Stimulated activated CD4-positive, alpha-beta T cell treated with anti-CD3 and anti-CD28 coated beads, TNF-alpha, amount 100 ng/mL, for 48 hours (primary cell): ENCODE data around the gene RANBP9.

Experiments used
- DNase-seq, 3 donors: peaks; one replicate each; pipeline ENCODE4 v3.0.0-alpha.2; 2020; ENCODE audit warnings: low read depth in 3 of 3

Gene RANBP9

DNA sequence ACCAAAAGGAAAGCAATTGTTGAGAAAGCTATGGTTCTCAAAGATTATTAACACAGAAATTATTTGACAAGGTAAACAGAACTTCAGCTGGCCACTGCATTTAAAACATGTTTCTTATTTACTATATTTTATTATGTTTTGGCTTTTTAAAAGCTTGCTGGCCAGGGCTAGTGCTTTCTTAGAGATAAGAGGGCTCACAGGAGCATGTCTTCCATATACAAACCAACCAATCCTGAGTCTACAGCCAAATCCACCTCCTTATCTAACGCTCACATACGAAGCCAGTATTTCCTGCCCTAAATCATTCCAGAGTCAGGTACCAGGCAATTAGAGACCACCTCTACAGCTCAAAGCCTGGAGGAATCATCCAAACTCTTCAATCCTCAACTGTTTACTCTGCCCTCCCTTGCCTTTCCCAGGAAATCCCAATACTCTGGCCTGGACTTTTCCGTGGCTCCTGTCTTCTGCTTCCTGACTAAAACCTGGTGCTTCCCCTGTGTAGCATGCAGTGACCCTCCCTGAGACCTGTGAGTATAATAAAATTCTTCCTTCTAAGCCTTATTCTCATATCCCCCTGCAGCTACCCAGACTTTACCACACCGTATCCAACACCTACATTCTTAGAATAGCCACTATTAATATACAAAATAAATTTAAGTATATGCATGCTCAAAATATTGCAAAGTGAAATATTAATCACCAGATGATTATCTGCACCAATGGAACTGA lies 33.2 kb downstream of the RANBP9 start:
- no peak for DNase-seq

GRCh38 chr6:13677878-13678254 lies 33.8 kb downstream of the RANBP9 start:
- DNase-seq, result no peak

DNA sequence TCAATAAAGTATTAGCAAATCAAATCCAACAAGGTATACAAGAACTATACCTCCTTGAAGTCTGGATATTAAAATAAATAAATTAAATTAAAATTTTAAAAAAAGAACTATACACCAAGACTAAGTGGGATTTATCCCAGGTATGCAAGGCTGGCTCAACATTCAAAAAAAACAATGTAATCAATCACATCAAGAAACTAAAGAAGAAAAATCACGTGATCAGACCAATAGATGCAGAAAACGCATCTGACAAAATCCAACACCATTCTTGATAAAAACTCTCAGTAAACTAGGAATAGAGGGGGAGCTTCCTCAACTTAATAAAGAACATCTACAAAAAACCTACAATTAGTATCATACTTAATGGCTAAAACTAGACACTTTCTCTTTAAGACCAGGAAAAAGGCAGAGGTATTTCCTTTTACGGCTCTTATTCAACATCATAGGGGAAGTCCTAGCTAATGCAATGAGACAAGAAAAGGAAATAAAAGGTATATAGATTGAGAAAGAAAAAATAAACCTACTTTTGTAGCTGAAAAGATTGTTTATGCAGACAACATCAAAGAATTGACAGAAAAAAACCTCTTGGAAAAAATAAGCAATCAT lies 35.0 kb downstream of the RANBP9 start:
- DNase-seq, result no peak

DNA sequence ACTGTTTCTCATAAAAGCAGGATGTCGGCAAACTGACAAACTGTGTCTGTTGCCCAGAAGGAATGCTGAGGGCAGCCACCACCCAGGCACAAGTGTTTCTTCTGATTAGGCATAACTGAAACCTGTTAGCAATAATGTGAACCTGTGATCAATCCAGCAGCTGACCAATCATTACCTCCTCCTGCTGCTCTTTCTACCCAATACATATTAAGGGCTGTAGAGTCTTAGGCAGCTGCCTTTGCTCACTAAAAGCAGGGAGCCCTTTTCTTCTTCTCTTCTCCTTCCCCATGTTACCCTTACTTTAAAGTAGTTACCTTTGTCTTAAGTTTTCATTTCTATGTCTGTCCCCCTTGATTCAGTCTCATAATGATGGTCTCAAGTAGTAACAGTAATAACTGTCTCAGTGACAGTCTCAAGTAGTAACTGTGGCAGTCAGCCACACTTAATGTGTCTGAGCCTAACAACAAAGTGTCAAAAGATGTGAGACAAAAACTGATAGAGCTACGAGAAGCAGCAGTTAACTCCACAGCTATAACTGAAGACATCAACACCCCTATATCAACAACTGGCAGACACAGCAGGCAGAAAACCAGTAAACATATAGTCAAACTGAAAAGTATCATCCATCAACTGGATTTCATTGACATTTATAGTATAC lies 37.0 kb downstream of the RANBP9 start:
- DNase-seq, result no peak

DNA sequence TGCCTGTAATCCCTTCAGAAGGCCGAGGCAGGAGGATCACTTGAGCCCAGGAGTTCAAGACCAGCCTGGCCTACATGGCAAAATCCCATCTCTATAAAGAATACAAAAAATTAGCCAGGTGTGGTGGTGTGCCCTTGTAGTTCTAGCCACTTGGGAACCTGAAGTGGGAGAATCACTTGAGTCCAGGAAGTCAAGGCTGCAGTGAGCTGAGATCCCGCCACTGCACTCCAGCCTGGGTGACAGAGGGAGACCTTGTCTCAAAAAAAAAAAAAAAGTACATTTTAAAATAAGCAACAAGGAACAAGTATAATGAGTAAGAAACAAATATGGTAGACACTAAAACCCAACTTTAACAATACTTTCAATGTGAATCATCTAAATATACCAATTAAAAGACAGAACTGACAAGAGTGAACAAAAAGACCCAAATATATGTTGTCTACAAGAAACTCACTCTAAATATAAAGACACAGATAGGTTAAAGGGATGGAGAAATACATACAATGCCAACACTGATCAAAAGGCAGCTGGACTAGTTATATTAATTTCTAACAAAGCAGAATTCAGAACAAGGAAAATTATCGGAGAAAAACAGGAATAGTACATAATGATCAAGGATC lies 37.7 kb downstream of the RANBP9 start:
- DNase-seq, result no peak

- DNase-seq, result no peak
These were observed 38.3 kb downstream of the RANBP9 start for GRCh38 chr6:13673368-13673767.

GRCh38 chr6:13672904-13673303 lies 38.7 kb downstream of the RANBP9 start:
- no peak for DNase-seq

DNA sequence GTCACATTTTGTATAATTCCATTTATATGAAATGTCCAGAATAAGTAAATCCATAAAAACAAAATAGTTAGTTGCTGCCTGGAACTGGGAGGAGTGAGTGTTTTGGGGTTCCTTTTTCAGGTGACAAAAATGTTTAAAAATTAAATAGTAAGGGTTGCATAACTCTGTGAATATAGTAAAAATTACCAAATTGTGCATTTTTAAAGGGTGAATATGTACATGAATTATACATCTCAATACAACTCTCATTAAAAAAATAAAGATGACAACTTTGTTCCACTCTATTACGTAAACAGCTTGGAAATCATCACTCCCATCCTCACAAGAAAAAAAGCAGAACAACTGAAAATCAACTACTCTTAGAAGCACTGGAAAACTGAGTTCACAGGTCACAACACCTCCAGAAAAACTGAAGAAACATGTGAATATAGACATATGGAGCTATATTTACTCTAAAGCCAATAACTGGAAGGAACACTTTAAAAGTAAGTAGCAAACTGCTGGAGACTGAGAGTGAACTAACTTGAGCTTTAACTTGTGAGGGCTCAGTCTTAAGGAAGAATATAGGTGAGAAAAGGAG lies 40.0 kb downstream of the RANBP9 start:
- no peak for DNase-seq

DNA sequence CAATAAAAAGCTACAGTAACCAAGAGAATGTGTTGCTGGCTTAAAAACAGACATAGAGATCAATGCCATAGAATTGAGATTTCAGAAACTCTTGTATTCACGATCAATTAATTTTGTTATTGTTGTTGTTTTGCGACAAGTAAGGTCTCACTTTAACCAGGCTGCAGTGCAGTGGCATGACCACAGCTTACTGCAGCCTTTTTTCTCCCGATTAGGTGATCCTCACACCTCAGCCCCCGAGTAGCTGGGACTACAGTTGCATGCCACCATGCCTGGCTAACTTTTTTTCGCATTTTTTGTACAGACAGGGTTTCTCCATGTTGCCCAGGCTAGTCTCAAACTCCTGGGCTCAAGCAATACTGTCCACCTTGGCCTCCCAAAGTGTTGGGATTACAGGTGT lies 42.2 kb downstream of the RANBP9 start:
- DNase-seq, result no peak

GRCh38 chr6:13668291-13668928 lies 43.2 kb downstream of the RANBP9 start:
- no peak for DNase-seq

GRCh38 chr6:13667655-13668054 lies 44.0 kb downstream of the RANBP9 start:
- no peak for DNase-seq

- no peak for DNase-seq
These were observed 45.2 kb downstream of the RANBP9 start for GRCh38 chr6:13666194-13667105.

DNA sequence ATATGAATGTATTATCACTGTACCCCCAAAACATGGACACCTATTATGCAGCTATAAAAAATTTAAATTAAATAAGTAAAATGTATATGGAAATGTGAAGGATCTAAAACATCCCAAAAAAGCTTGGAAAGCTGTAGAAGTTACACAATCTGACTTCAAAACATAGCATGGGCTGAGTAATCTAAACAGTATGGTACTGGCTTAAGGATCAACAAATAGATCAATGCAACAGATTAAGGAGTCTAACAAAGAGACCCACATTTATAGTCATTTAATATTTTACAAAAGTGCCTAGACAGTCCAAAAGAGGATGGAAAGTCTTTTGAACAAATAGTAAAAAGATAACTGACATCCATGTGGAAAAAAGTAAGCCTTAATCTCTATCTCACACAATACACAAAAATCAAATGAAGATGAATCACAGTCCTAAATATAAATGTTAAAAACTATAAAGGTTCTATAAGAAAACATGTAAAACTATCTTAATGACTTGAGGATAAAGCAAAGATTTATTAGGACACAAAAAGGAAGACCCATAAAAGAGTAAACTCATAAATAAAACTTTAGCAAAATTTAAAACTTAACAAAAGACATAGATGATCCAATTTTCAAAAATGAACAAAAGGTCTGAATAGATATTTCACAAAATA lies 46.8 kb downstream of the RANBP9 start:
- no peak for DNase-seq

GRCh38 chr6:13663986-13664385 lies 47.6 kb downstream of the RANBP9 start:
- no peak for DNase-seq

- DNase-seq, result no peak
These were observed 48.8 kb downstream of the RANBP9 start for GRCh38 chr6:13662651-13663334.

GRCh38 chr6:13661647-13662046 lies 50.0 kb downstream of the RANBP9 start:
- no peak for DNase-seq

GRCh38 chr6:13660893-13661292 lies 50.7 kb downstream of the RANBP9 start:
- no peak for DNase-seq

DNA sequence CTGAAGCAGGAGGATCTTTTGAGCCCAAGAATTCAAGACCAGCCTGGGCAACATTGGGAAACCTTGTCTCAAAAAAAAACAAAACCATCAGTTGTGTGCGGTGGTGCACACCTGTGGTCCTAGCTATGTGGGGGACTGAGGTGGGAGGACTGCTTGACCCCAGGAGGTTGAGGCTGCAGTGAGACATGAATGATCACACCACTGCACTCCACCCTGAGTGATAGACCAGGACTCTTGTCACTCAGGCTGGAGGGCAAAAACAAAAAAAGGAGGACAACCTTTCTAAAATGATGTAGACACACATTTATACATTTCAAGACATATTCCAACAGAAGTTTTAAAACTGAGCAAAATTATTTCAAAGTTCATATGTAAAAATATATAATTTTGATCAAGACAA lies 51.4 kb downstream of the RANBP9 start:
- DNase-seq, result no peak

DNA sequence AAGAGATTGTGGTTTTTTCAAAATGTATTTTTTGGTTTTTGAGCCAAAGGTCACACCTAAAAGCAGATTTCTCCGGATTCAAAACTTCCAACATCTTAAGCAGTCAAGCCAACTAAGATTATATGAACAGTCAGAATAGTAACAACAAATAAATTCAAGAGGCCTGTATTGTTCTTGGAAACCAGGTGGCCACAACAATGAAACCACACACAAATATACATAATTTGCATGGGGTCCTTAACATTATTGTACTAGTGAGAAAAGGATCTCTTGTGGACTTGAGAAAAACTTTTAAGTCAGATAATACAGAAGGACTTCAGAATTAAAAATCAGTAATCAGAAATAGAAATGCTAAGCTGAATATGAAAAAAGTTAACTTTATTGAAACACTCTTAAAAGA lies 55.9 kb downstream of the RANBP9 start:
- DNase-seq, result no peak

DNA sequence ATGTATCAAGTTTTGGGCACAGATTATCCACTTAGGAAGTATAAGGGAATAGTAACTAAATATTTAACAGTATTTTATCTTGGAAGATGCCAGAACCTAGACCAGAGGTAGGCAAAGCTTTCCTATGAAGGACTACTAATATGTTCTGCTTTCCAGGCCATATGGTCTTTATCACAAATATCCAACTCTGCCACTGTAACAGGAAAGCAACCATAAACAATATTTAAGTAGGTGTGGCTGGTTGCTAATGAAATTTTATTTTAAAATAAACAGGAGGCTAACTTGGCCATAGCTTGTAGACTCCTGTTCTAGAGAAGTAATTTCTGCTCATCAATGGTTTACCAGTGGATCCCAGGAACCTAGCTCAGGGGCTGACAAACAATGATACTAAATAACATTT lies 57.1 kb downstream of the RANBP9 start:
- no peak for DNase-seq
